AG09309 (cell line): ENCODE data around the gene TBX2.

Source experiments
- DNase-seq: peaks from one replicate; pipeline ENCODE4 v3.0.0-alpha.2; 2010; ENCODE audit warnings: low read depth
- H3K4me3 ChIP-seq: 2 replicates; pipeline ENCODE4 v1.5.1; 2011; ENCODE audit warnings: mild to moderate bottlenecking, low read depth, low read length, moderate library complexity; ENCODE audit not compliant: control insufficient read depth
- TF ChIP-seq, protein P1 (sequence below): IDR thresholded peaks from 2 replicates; pipeline ENCODE4 v1.5.1; 2011; ENCODE audit warnings: mild to moderate bottlenecking, low read depth, low read length, inconsistent platforms; ENCODE audit not compliant: insufficient read depth, control insufficient read depth; ENCODE audit errors: missing control alignments

Gene TBX2

DNA sequence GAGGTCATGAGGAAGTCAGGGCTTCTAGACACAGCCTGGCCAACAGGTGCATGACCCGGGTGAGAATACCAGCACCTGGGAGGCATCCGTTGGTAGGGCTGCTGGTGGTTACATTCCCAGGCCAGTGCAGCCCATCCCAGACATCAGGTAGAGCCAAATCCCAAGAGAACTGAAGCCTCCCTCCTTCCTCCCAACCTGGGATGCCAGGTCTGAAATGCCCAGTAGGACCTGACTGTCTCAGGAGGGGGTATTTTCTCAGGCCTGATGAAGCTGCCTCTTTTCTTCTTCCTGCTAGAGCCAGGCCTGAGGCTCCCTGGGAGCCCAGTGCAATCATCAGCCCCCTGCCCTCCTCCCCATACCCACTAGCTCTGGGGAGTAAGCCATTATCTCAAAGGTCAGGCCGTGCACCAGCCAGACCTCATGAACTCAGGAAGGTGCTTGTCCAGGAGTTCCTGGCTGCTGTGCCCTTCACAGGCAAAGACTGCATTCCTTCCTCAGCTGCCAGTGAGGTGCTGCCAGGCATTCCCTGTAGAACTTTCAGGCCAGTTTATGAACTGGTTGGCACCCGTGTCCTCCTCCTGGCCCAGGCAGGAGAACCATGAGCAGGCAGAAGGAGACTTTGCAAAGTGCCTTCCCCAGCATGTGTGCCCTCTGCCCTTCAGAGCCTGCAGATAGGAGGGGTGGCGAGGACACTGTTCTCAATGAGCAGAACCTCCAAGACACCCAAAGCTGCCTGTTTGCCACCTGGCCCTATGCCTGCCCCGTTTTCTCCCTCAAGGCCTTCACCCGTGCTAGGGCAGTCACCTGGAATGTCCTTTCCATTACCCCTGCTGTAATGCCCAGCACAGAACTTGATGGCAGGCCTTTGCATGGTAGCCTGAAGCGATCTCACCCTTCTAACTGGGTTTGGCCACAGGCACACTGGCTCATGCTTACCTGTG, 7.6 kb downstream of the TBX2 start:
- TF ChIP-seq, protein P1, sequence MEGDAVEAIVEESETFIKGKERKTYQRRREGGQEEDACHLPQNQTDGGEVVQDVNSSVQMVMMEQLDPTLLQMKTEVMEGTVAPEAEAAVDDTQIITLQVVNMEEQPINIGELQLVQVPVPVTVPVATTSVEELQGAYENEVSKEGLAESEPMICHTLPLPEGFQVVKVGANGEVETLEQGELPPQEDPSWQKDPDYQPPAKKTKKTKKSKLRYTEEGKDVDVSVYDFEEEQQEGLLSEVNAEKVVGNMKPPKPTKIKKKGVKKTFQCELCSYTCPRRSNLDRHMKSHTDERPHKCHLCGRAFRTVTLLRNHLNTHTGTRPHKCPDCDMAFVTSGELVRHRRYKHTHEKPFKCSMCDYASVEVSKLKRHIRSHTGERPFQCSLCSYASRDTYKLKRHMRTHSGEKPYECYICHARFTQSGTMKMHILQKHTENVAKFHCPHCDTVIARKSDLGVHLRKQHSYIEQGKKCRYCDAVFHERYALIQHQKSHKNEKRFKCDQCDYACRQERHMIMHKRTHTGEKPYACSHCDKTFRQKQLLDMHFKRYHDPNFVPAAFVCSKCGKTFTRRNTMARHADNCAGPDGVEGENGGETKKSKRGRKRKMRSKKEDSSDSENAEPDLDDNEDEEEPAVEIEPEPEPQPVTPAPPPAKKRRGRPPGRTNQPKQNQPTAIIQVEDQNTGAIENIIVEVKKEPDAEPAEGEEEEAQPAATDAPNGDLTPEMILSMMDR: no peak

DNA sequence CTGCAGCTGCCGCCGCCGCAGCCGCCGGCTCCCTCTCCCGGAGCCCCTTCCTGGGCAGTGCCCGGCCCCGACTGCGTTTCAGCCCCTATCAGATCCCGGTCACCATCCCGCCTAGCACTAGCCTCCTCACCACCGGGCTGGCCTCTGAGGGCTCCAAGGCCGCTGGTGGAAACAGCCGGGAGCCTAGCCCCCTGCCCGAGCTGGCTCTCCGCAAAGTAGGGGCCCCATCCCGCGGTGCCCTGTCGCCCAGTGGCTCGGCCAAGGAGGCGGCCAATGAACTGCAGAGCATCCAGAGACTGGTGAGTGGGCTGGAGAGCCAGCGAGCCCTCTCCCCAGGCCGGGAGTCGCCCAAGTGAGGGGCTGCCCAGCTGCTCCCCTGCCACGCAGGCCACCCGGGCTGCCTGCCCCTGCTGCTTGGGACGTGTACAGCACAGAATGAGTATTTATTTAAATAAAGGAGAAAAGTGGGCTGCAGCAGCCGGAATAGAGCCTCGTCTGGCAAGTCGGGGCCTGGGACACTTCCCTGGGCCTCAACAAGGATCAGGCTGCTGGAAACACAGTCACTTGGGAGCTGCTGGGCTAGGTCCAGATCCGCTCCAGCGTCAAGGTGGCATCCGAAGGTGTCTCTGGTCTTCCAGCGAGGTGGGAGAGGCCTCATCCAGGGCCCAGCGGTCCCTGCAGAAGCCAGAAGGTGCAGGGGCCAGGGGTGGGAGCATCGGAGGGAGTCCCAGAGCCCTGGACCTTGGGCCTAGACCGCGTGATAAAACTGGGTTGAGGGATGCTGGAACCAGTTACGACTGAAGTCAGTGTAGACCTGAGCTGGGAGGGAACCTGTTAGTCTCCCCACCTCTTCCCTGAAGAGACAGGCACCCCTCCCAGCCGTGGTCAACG, 8.8 kb downstream of the TBX2 start:
- no peak overlapping the region for H3K4me3 ChIP-seq
- DNase-seq: no peak
- TF ChIP-seq, protein P1: no peak

More for the DNA sequence above, 7.6 kb downstream of the TBX2 start:
- DNase-seq: no peak
- no peak overlapping the region for H3K4me3 ChIP-seq

DNA sequence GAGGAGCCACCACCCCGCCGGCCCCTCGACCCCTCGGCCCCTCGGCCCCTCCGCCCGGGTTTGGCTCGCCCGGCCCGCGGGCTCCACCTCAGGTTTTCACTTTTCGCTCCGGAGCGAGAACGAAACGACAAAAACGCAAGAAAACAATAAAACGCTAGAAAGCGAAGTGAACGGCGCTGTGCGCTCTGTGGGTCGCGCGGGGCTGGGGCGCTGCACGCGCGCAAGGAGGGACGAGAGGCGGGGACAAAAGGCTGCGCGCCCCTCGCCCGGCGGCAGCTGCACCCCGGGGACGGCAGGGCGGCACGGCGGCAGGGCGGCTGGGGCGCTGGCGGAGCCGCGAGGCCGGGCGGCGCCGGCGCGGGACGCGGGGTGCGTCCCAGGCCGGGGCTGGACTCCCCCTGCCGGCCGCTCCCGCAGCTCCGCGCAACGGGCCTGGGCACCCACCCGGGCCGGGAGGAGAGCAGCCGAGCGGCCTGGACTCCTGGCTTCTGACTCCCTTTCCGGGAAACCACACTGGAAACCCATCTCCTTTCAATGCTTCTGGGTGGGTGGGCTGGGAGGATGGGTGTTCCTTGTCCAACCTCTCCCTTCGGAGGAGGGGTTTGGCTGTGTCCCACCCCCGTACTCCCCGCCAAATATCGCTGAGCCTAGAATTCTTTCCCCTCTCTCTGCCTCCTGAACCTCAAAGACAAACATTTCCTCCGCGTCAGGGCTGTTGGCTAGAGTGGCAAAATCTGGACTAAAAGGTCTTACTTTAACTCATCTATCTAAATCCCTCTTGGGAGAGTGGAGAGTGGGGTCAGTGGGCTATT, 9.9 kb downstream of the TBX2 start:
- TF ChIP-seq, protein P1: peak; percentile 44
- peak overlapping the region; percentile 34 for H3K4me3 ChIP-seq
- DNase-seq: no peak

DNA sequence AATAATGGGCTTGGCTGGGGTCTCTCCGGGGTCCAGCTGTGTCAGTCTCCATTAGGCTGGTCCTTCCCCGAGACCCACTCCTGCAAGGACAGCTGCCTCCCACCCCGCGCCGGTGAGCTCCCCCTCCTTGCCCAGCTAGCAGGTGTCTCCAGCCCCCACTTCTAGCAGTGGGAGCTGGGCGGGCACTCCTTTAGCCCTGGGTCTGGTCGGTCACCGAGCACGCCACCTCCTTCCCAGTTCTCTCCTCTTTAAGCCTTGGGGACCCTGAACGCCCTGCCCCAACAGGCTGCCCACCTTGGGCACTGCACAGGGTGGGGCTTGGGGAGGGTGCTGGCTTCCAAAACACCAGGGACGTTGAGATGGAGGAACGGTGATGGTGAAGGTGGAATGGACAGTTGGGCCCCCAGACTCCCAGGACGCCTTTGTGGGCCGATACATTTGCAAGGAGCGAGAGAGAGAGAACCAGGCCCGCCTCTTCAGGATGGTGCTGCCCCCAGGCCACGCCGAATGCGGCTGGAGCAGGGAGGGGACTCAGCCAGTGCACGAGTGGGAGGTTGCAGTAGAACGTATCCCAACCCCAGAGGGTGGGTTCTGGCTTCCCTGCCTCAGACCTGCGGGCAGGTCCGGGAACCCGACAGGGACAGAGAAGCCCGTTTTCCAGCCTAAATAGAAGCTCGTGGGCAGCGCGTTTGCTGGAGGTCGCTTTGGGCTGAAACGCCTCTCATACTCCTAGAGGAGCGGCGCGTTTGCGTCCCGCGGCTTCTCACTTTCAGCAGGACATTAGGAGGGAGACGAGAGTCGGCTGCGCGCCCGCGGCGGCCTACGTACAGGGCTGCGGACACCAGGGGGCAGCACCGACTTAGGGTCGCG, 10.7 kb downstream of the TBX2 start:
- TF ChIP-seq, protein P1: peak; percentile 56
- no peak for DNase-seq
- H3K4me3 ChIP-seq: peak overlapping the region; percentile 61

DNA sequence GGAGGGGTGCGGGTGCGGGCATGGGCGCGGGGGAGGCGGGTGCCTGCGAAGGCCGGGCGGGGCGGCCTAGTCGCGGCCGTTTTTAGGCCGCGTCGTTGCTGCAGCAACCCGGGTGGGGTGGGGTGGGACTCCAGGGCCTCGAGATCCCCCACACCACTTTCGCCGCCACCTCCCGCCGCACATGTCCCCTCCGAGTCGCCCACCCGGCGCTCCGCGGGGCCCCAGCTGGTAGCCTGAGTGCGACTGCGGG, 11.3 kb downstream of the TBX2 start:
- peak overlapping the region; percentile 61 for H3K4me3 ChIP-seq
- no peak for DNase-seq
- TF ChIP-seq, protein P1: no peak
